Right ventricle myocardium inferior (tissue), 1 donor: ENCODE results near the gene MPG. TPM values are rescaled to one million over a fixed set of nuclear protein-coding genes. Genes with fewer than 3 reads are reported as not detected.

Source experiments
- ATAC-seq: fragments of 200-7000 bp; cut with Tn5 transposase; one replicate; pipeline ENCODE4 v1.9.1; 2020; ENCODE audit warnings: mild to moderate bottlenecking, moderate library complexity
- DNase-seq: peaks from one replicate; pipeline ENCODE4 v3.0.0; 2021; ENCODE audit errors: missing footprints
- intact Hi-C: fragments of 100-400 bp; cut with DNase I; formaldehyde crosslinking; loops from one replicate; pipeline ENCODE4 v1.11.0; 2022
- total RNA-seq: library from RNA; stranded (reverse); fragmentation: NEBNext Ultra II Directional; extraction: Animal tissue kit (Norgen Biotek cat#: 25700); gene quantifications from one replicate; pipeline ENCODE4 v1.2.1, GENCODE V29; 2021
- donor health status: DM: no; HTN: yes; CAD: no; lungs with severe emphysema.

The MPG gene
- total RNA-seq, 1 donor from 2014 or later, result 37.2 TPM

- intact Hi-C loops, result no loop called here
Observed at GRCh38 chr16:63466-63865, 14.6 kb upstream of the MPG start.

DNA sequence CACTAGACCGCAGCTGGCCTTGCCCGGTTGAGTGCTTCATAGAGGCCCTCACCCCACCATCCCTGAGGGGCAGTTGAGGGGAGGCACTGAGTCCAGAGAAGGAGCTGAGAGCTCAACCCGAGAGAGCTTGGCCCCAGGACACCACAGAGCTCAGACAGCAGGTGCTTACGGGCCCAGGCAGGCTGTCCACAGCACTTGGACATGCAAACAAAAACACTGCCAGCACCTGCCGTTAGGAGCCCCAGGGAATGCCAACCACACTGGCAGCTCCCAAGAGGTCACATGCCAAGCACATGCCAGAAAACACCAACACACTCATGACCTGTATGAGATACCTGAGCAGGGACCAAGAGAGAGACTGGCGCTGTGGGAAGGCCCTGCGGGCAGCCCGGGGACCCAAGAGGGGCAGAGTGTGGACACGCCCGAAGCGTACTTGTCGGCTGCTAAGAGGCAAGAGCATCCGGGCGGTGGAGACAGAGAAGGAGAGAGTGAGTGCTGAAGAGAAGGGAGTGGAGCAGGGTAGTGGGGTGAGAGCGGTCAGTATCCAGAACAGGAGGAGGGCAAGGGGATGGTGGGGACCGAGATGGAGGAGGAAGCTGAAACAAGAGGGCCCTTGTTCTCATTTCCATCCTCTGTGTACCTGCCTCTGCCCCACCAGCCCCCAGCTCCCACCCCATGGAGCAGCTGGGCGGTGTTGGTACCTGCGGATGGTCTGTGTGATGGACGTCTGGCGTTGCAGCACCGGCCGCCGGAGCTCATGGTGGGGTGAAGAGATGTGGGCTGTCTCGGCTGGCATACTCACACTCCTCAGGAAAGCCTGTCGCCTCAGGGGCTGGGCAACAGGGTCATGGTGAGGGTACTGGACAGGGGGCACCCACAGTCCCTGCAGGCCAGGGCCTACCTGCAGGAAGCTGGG lies 13.8 kb upstream of the MPG start:
- intact Hi-C loops, result no loop called here
- ATAC-seq, result no peak
- DNase-seq, result peak; percentile 66

More at GRCh38 chr16:63466-63865, 14.6 kb upstream of the MPG start:
- DNase-seq, result peak; percentile 47
- ATAC-seq, result no peak

DNA sequence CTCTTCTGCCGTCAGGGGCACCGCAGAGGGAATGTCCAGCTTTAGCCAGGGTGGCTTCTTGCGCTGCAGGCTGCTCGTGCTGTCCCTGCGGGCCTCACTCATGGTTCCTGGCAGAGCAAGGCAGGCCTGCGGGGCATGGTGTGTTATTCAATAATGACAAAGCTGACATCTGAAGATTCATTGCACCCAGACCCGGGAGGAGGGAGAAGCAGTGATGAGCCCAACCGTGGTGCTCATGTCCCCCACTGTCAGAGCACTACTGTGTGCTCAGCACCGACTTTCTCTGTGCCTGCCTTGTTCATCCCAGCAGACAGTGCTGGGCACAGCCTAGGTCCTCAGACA lies 13.1 kb upstream of the MPG start:
- intact Hi-C loops, result loop anchor here (1.0 kb wide), 1 partner anchor 32 kb away; no protein-coding TSS in a partner anchor
- ATAC-seq (no peak), DNase-seq (peak; percentile 34)

DNA sequence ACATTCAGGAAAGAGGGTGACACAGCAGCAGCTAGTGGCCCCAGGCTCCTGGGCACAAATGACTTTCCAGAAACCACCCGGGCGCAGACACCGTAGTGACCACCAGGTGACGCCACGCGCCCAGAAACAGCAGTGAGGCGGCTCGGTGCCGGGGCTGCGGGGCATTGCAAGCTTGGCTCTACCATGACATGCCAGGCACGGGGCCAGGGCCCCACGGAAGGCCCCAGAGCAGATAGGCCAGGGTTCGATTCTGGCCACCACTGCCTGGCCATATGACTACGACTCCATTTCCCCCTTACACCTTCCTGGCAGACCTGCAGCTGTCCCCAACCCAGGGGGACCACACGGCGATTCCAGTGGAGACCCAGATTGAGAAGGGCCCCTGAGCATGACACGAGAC lies 12.3 kb upstream of the MPG start:
- DNase-seq, result peak; percentile 93
- intact Hi-C loops, result loop anchor here (1.0 kb wide), 1 partner anchor 32 kb away; no protein-coding TSS in a partner anchor
- peak; percentile 61 for ATAC-seq

GRCh38 chr16:66309-67182 lies 11.5 kb upstream of the MPG start:
- intact Hi-C loops, result no loop called here
- no peak for DNase-seq
- ATAC-seq, result no peak

DNA sequence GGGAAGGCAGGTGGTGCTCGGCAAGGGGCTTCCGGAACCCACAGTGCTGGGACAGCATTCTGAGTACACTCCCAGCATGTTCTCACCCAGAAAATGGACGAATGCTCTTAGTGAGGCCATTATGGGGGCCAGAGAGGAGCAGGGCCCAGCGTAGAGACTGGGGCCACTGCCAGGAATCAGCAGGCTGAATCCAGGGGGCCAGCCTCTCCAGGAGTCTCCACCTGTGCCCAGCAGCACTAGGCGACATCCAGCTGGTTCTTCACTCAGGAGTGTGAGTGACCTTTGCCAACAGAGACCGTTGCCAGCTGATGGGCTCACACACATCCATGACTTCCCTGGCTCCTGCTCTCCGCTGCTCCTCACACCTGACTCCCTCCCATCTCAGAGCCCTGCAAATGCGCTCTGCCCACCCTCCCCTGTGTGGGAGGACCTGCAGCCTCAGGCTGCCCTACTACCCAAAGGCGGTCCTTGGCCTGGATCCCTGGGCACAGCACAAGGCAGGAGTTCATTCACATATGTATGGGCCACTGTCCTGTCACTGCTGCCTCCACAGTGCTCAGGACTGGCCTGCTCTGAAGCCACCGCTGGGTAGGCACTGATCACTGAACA lies 10.7 kb upstream of the MPG start:
- no peak for ATAC-seq
- intact Hi-C loops, result no loop called here
- no peak for DNase-seq

- DNase-seq (peak; percentile 69), ATAC-seq (no peak)
- intact Hi-C loops, result no loop called here
Observed at GRCh38 chr16:67884-68789, 9.9 kb upstream of the MPG start.

DNA sequence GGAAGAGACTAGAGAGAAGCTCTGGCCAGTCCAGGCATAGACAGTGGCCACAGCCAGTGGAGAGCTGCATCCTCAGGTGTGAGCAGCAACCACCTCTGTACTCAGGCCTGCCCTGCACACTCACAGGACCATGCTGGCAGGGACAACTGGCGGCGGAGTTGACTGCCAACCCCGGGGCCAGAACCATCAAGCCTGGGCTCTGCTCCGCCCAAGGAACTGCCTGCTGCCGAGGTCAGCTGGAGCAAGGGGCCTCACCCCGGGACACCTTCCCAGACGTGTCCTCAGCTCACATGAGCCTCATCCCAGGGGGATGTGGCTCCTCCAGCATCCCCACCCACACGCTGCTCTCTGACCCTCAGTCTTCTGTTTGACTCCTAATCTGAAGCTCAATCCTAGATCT lies 8.8 kb upstream of the MPG start:
- ATAC-seq, result no peak
- no peak for DNase-seq
- intact Hi-C loops, result no loop called here

- ATAC-seq, result no peak
- intact Hi-C loops, result no loop called here
- no peak for DNase-seq
Observed at GRCh38 chr16:71210-71539, 6.8 kb upstream of the MPG start.

DNA sequence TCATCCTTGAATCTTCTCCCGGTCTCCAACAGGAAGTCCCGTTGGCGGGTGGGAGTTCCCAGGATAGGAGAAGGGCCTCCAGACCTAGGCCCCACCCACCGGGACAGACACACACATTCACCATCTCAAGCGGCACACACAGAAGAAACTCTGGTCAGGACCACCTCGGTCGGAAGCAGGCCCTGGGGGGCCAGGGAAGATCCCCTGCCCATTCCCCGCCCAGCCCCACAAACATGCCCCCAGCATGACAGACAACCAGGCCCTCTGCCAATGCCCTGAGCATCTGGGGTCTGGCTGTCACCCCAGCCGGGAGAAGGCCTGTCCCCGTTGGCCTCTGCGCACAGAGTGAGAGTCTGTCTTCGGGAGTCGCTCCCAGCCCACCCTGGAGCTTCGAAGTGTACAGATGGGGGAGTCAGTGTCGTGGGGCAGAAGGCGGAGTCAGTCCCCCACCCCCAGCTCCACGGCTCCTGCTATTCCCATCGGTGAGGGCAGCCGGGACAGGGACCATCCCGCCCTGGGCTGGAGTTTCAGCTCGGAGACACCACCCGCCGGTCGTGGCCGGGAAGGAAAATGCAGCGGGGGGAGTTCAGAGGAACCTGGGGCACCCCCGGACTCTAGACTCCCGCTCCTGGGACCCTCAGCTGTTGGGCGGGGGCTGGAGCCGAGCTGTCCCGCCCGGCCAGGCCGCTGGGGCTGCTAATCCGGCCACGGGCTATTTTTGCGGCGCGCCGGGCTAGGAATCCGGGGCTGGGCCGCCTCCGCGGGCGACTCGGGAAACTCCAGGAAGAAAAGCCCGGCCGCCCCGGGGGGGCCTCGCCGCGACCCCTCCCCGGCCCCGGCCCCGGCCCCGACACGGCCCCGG lies 6.3 kb upstream of the MPG start:
- ATAC-seq (peak; percentile 17), DNase-seq (peak; percentile 83)
- intact Hi-C loops, result no loop called here

GRCh38 chr16:72561-73548 lies 5.2 kb upstream of the MPG start, which contains the start of gene RHBDF1:
TSS of gene RHBDF1 (minus strand) at chr16:72631. CDS start at chr16:65015, 7,616 bp downstream.
- intact Hi-C loops, result no loop called here
- ATAC-seq, result peak; percentile 42
- DNase-seq, result peak; percentile 84

GRCh38 chr16:74051-74746 lies 3.8 kb upstream of the MPG start:
- ATAC-seq (peak; percentile 33), DNase-seq (peak; percentile 84)
- intact Hi-C loops, result no loop called here

DNA sequence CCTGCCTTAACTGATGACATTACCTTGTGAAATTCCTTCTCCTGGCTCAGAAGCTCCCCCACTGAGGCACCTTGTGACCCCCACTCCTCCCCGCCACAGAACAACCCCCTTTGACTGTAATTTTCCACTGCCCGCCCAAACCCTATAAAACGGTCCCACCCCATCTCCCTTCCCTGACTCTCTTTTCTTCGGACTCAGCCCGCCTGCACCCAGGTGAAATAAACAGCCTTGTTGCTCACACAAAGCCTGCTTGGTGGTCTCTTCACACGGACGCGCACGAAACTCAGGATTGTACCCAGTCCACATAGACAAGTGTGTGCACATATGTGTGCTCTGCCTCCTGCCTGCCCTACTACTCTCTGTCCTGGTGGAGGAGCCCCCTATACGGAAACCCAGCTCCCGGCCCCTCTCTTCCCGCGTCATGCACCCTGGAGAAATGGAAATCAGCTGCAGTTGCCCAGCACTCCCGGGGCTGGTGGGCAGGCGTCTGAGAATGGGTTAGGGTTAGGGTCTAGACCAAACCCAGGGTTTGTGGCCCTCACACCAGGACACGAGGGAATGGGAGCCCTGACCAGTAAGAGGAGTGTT lies 3.2 kb upstream of the MPG start:
- DNase-seq, result no peak
- ATAC-seq, result no peak
- intact Hi-C loops, result no loop called here

DNA sequence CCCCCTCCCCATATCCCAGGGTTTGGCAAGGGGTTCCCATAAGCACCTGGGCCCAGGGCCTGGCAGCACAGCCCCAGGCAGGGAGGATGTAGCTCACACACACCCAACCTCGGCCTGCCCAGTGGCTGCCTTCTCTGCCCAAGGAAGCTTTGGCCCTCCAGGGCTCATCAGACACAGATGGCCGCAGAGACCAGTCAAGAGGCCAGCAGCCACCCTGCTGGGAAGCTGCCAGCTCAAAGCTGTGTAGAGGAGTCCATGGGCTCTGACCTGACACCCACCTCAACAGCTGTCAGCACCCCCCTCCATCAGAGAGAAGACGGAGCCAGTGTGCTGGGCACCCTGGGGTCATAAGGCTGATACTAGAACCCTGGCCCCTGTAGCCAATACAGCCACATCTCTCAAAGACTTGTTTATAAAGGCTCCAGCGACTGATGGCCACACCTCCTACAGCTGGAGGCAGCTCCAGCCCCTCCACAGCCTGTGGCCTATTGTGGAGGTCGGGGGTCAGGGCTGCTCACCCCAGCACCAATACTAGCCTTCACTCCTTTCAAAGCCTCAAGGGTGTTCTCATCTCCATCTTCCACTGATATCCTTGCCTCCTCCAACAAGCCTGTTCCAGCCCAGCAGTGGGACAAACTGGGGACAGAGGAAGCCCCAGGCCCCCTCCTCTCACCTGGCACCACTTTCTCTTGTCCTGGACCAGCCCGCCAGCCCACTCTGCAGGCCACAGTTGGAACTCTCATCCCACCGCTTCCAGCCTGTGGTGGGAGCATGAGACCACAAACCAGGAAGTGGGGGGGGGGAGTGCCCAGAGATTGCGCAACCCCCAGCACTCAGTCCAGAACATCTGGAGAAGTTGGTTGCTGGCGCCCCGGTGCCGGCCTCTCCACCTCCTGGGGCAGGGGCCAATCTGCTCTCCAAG lies 2.2 kb upstream of the MPG start:
- ATAC-seq (peak; percentile 38), DNase-seq (peak; percentile 85)
- intact Hi-C loops, result no loop called here
